GM18951 (cell line): ENCODE data around the gene WDR33.
A peak's percentile ranks its signal among the peaks of the same experiment; 100 is the strongest.
"Not testable (repeated sequence)": the region's sequence is repeated elsewhere in the genome, so short reads cannot be mapped to it uniquely, and the experiment has no call there.

Experiments
- POLR2A ChIP-seq: IDR thresholded peaks from 4 replicates; pipeline ENCODE4 v1.6.1; 2011; ENCODE audit warnings: mild to moderate bottlenecking; ENCODE audit not compliant: insufficient read length, insufficient read depth; ENCODE audit errors: extremely low read depth
- in situ Hi-C: fragments of 300-500 bp; cut with MboI; formaldehyde crosslinking; loops from one replicate; pipeline ENCODE4 v1.12.0; 2022; ENCODE audit warnings: low sequenced_read_pairs, mixed read lengths, inconsistent platforms; ENCODE audit not compliant: unreplicated experiment

WDR33 gene

DNA sequence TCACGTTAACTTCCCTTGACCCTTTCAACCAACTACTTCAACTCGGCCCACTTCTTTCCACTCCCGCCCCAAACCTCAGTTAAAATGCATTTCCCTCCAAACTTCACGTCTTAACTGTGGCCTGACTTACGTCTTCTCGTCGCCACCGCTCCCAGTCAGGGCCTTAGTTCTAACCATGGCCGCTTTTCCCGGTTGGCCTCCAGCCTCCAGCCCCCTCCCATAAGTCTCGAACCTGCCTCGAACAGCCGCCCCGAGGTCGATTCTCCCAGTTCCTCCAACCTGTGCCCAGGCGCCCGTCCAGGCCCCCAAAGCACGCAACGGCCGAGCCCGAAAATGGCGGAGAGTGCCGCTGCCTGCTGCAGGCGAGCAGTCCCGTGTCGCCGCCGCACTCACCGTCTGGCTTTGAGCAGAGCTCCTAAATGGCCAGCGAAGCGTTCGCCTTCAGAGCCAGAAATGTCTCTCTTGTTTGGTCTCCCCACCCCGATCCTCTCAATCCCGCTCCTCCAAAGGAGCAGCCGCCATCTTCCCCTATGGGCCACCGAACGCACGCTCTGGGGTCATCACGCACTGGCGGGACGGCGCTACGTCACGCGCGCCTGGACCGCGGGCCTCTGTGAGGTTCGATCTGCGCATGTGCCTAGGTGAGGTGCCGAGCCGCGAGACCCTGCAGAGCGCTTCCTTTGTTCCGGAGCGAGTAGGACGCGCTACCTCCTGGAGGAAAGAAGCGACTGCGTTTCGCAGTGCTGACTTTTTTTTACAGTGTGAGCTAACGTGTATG, at the start of gene WDR33:
Gene WDR33, minus strand, starts transcription at position 553 of the 778 bp plus-strand sequence. CDS start 40,190 bp downstream, outside the sequence.
- TF ChIP-seq POLR2A = peak; percentile 95
- in situ Hi-C loops = no loop called here

GRCh38 chr2:127860130-127860529, 49.2 kb upstream of the WDR33 start:
- in situ Hi-C loops = no loop called here
- no peak for TF ChIP-seq POLR2A

DNA sequence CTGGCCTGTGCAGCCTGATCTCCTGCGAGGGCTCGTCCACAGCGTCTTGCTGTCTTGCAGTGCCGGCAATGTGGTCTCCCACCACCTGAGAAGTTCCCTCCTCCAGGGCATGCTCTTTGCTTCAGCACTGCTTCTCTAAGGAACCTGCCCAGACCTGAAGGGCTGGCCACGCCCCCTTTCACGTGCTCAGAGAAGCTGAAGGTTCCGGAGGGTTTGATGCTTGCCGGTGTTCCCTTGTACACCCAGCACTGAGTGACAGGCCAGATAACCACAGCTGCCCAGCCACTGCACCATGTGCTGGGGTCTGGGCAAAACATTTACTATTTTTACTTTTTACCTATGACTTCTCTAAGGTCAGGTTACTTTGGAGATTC, 48.7 kb upstream of the WDR33 start:
- in situ Hi-C loops = no loop called here
- no peak for TF ChIP-seq POLR2A

- TF ChIP-seq POLR2A = no peak
- in situ Hi-C loops = no loop called here
Measured at GRCh38 chr2:127857265-127857808, 46.4 kb upstream of the WDR33 start.

GRCh38 chr2:127853671-127854070, 42.7 kb upstream of the WDR33 start:
- TF ChIP-seq POLR2A = no peak
- in situ Hi-C loops = no loop called here

- in situ Hi-C loops = no loop called here
- no peak for TF ChIP-seq POLR2A
Measured at GRCh38 chr2:127852388-127852787, 41.4 kb upstream of the WDR33 start.

GRCh38 chr2:127847931-127848330, 37.0 kb upstream of the WDR33 start:
- TF ChIP-seq POLR2A = no peak
- in situ Hi-C loops = no loop called here

GRCh38 chr2:127844973-127845372, 34.0 kb upstream of the WDR33 start:
- TF ChIP-seq POLR2A = no peak
- in situ Hi-C loops = no loop called here

DNA sequence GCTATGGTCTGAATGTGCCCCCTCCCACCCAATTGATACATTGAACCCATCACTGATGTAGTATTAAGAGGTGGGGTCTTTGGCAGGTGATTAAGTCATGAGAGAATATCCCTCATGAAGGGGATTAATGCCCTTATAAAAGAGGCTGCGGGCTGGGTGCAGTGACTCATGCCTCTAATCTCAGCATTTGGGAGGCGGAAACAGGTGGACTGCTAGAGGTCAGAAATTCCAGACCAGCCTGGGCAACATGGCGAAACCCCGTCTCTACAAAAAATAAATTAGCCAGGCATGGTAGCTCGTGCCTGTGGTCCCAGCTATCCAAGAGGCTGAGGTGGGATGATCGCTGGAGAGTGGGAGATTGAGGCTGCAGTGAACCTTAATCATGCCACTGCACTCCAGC, 32.7 kb upstream of the WDR33 start:
- TF ChIP-seq POLR2A = no peak
- in situ Hi-C loops = no loop called here

DNA sequence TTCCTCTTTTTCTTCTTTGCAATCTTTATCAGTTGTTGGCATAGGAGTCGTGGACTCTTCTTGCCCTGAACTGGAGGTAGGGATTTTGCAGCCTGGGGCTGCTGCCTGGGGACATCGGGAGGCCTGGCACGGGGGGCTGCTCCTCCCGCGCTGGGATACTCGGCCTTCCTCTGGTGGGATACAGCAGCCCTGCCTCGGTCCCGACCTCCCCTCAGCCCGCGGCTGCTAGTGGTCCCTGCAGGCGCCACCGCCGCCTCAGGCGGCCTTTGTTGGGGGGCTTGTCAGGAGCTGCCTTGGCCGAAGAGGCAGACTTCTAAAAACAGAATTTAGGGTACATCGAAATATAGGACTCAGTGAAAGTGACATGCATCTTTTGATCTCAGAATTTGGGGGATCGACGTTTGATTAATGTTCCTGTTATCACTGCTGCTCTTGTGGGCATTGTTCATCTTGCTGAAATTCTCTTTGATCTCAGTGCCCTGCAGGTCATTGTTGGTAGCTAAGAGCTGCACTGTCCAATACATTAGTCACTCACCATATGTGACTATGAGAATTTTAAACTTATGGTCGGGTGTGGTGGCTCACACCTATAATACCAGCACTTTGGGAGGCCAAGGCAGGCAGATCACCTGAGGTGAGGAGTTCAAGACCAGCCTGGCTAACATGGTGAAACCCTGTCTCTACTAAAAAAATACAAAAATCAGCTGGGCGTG, 30.7 kb upstream of the WDR33 start:
- TF ChIP-seq POLR2A = no peak
- in situ Hi-C loops = no loop called here

DNA sequence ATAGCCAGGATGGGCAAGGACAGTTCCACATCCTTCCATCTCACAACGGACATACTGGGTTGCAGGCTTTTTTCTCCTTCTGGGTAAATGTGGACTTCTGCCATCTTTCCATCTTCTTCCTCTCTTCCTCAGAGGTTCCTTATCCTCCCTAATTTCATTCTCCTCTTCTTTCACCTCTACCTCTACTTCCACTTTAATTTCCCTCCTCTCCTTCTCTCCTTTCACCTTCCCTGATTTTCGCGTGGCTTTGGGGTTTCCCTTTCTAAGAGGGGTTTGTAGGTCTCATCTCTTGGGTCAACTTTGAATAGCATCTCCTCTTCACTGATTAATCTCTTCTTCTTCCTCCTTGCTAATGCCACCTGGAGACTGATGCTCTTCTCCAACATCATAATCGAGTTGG, 29.9 kb upstream of the WDR33 start:
- TF ChIP-seq POLR2A = no peak
- in situ Hi-C loops = no loop called here

GRCh38 chr2:127834951-127835350, 24.0 kb upstream of the WDR33 start:
- no peak for TF ChIP-seq POLR2A
- in situ Hi-C loops = no loop called here

DNA sequence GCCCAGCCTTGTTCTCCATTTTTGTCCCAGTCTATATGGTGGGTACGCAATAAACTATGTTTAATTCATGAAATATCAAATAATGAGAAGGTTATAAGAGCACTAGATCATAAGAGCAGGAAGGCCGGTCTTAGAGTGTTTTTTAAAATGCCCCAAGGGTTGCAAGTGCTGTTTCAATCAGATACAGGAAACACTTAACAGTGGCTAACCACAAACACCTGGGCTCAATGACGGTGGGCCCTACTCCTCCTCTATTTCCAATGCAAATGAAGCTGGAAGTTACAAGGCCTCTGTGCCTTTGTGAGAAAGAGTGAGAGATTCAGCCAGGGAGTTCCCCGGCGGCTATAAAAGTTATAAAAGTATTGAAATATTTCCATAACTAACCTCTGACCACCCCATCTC, 18.9 kb upstream of the WDR33 start:
- TF ChIP-seq POLR2A = no peak
- in situ Hi-C loops = no loop called here

- in situ Hi-C loops = not testable (repeated sequence)
Measured at GRCh38 chr2:127826708-127827107, 15.7 kb upstream of the WDR33 start.
